NCI-H2196 treated with DMSO at 0.1 percent for 48 hours (cell line): Measurements from ENCODE around the gene TOMT.

ENCODE experiments used
- DNase-seq: peaks from one replicate; lab custom pipeline; 2025; ENCODE audit not compliant: unreplicated experiment; lab: John Stamatoyannopoulos, UW

Gene TOMT

DNA sequence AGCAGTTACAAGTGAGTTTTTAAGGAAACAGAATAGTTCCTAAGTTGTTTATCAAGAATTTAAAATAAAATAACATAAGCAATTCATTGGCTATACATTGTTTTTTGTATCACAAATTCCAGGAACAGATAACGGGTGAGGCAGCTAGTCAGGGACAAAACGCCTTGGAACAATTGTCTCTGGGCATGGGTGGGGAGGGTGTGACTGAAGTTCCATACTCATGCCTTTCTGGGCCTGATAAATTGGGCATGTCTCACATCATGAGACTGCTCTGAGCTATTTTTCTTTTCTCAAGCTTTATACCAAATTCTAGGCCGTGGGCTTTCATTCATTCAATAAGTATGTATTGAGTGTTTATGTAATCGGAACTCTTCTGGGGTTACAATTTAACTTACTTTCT, 51.4 kb downstream of the TOMT start:
- no peak for DNase-seq
